ENCODE measurements around the gene DGKE.

DGKE gene

GRCh38 chr17:56793957-56794356 is 40.0 kb upstream of the DGKE start:
- TF ChIP-seq, protein P1, sequence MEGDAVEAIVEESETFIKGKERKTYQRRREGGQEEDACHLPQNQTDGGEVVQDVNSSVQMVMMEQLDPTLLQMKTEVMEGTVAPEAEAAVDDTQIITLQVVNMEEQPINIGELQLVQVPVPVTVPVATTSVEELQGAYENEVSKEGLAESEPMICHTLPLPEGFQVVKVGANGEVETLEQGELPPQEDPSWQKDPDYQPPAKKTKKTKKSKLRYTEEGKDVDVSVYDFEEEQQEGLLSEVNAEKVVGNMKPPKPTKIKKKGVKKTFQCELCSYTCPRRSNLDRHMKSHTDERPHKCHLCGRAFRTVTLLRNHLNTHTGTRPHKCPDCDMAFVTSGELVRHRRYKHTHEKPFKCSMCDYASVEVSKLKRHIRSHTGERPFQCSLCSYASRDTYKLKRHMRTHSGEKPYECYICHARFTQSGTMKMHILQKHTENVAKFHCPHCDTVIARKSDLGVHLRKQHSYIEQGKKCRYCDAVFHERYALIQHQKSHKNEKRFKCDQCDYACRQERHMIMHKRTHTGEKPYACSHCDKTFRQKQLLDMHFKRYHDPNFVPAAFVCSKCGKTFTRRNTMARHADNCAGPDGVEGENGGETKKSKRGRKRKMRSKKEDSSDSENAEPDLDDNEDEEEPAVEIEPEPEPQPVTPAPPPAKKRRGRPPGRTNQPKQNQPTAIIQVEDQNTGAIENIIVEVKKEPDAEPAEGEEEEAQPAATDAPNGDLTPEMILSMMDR (conservative IDR thresholded peaks at IDR 0.05; ENCODE audit: low read depth, low read length): no peak
- H3K4me3 ChIP-seq (ENCODE audit: low read depth, low read length): no peak overlapping the region
- DNase-seq (ENCODE audit: low read depth): no peak

- TF ChIP-seq, protein P1 (conservative IDR thresholded peaks at IDR 0.05; ENCODE audit: low read depth, low read length): no peak
These were observed 38.6 kb upstream of the DGKE start for GRCh38 chr17:56795221-56795865.

DNA sequence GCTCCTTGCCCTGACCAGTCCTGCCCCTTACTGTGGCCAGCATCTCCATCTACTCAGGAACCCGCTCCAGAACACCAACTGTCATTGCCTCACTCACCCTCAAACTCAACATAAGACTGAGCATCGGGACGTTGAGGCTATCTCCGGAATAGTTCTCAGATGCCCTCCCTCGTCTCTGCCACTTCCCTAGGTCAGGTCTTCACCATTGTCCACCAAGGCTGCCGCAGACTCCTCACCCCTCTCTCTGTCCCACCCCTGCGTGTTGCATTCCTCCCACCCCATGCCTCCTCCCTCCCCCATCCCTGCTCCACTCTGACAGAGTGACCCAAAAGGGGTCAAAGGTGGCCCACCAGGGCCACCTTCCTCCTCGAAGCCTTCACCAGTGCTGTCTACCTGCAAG is 37.4 kb upstream of the DGKE start:
- no peak for DNase-seq (ENCODE audit: low read depth)
- H3K4me3 ChIP-seq (ENCODE audit: low read depth, low read length): no peak overlapping the region
- TF ChIP-seq, protein P1 (conservative IDR thresholded peaks at IDR 0.05; ENCODE audit: low read depth, low read length): no peak

More at GRCh38 chr17:56795221-56795865, 38.6 kb upstream of the DGKE start:
- DNase-seq (ENCODE audit: low read depth): no peak
- H3K4me3 ChIP-seq (ENCODE audit: low read depth, low read length): no peak overlapping the region

- TF ChIP-seq, protein P1 (conservative IDR thresholded peaks at IDR 0.05; ENCODE audit: low read depth, low read length): no peak
- peak; percentile 39 for DNase-seq (ENCODE audit: low read depth)
- no peak overlapping the region for H3K4me3 ChIP-seq (ENCODE audit: low read depth, low read length)
These were observed 35.0 kb upstream of the DGKE start for GRCh38 chr17:56798916-56799315.

- TF ChIP-seq, protein P1 (conservative IDR thresholded peaks at IDR 0.05; ENCODE audit: low read depth, low read length): no peak
- no peak overlapping the region for H3K4me3 ChIP-seq (ENCODE audit: low read depth, low read length)
- DNase-seq (ENCODE audit: low read depth): no peak
These were observed 32.3 kb upstream of the DGKE start for GRCh38 chr17:56801459-56802178.

GRCh38 chr17:56803071-56803470 is 30.9 kb upstream of the DGKE start:
- no peak overlapping the region for H3K4me3 ChIP-seq (ENCODE audit: low read depth, low read length)
- TF ChIP-seq, protein P1 (conservative IDR thresholded peaks at IDR 0.05; ENCODE audit: low read depth, low read length): no peak
- no peak for DNase-seq (ENCODE audit: low read depth)

DNA sequence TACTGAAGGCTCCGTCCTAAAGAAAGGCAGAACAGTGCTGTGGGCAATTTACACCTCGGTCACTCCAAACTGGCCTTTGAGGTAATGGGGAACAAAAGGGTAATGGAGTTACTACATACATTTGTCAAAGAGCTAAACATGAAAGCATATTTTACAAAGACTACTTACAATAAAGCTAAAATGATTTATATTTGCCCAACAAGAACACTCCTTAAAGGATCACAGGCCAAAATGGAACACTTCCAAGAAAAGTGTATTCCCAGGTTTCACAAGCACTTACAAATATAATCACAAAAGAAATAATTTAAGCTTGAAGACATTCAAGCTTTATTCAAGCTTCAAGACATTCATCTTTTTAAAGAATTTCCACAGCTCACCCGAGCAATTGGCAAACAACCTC is 29.5 kb upstream of the DGKE start:
- no peak overlapping the region for H3K4me3 ChIP-seq (ENCODE audit: low read depth, low read length)
- DNase-seq (ENCODE audit: low read depth): no peak
- TF ChIP-seq, protein P1 (conservative IDR thresholded peaks at IDR 0.05; ENCODE audit: low read depth, low read length): no peak
